AG09309 (cell line): Measurements from ENCODE around the gene TRDMT1.

Source experiments
- DNase-seq: peaks from one replicate; pipeline ENCODE4 v3.0.0-alpha.2; 2010; ENCODE audit warnings: low read depth
- H3K4me3 ChIP-seq: 2 replicates; pipeline ENCODE4 v1.5.1; 2011; ENCODE audit warnings: mild to moderate bottlenecking, low read depth, low read length, moderate library complexity; ENCODE audit not compliant: control insufficient read depth
- CTCF ChIP-seq: IDR thresholded peaks from 2 replicates; pipeline ENCODE4 v1.5.1; 2011; ENCODE audit warnings: mild to moderate bottlenecking, low read depth, low read length, inconsistent platforms; ENCODE audit not compliant: insufficient read depth, control insufficient read depth; ENCODE audit errors: missing control alignments

TRDMT1 gene

GRCh38 chr10:17241611-17242333, 40.3 kb upstream of the TRDMT1 start:
- no peak for TF ChIP-seq CTCF
- DNase-seq, result no peak
- H3K4me3 ChIP-seq, result no peak overlapping the region

GRCh38 chr10:17240616-17241015, 39.1 kb upstream of the TRDMT1 start:
- H3K4me3 ChIP-seq, result no peak overlapping the region

GRCh38 chr10:17240096-17240495, 38.6 kb upstream of the TRDMT1 start:
- H3K4me3 ChIP-seq, result no peak overlapping the region
- no peak for TF ChIP-seq CTCF
- DNase-seq, result no peak

More at GRCh38 chr10:17240616-17241015, 39.1 kb upstream of the TRDMT1 start:
- TF ChIP-seq CTCF, result no peak
- DNase-seq, result no peak

GRCh38 chr10:17239345-17240085, 38.0 kb upstream of the TRDMT1 start:
- no peak for DNase-seq
- no peak for TF ChIP-seq CTCF
- no peak overlapping the region for H3K4me3 ChIP-seq

- TF ChIP-seq CTCF, result no peak
- no peak for DNase-seq
These were observed 37.2 kb upstream of the TRDMT1 start for GRCh38 chr10:17238445-17239291.

GRCh38 chr10:17237915-17238444, 36.5 kb upstream of the TRDMT1 start:
- DNase-seq, result no peak
- no peak for TF ChIP-seq CTCF
- H3K4me3 ChIP-seq, result no peak overlapping the region

More at GRCh38 chr10:17238445-17239291, 37.2 kb upstream of the TRDMT1 start:
- no peak overlapping the region for H3K4me3 ChIP-seq
